Raji (cell line): ENCODE data around the gene PERM1.

Source experiments
- POLR2A ChIP-seq: IDR thresholded peaks from 2 replicates; pipeline ENCODE4 v1.6.1; 2011; ENCODE audit warnings: low read depth, low read length, control low read depth; ENCODE audit not compliant: insufficient read depth

PERM1 gene

GRCh38 chr1:961132-961669 lies 20.7 kb downstream of the PERM1 start:
- TF ChIP-seq POLR2A: no peak

- peak; percentile 64 for TF ChIP-seq POLR2A
Observed at GRCh38 chr1:960363-961131, 21.3 kb downstream of the PERM1 start, which contains the start of gene KLHL17. KLHL17 (plus strand) TSS chr1:960584; CDS start chr1:960694, 110 bp downstream.

DNA sequence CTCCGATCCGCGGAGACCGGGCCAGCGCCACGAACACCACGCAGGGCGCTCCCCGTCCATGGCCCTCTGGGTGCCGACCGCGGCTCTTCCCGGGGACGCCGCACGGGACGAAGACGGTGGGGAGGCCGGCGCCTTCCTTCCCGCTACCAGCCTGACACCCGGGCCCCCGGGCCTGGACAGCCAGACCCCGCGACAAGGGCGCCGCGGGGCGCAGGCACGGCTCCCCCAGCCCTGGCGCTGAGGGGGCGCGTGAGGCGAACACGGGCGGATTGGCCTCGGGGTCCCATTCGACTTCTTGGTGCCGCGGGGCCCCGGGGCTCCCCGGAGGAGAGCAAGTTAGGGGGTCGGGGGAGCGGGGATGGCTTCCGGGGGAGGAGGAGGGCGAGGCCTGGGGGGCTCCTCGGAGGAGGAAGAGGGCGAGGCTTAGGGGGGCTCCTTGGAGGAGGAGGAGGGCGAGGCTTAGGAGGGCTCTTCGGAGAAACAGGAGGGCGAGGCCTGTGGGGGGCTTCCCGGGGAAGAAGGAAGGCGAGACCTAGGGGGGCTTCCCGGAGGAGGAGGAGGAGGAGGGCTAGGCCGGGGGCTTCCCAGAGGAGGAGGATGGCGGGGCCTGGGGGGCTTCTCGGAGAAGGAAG lies 22.0 kb downstream of the PERM1 start:
- TF ChIP-seq POLR2A: no peak

GRCh38 chr1:958823-959730 lies 22.8 kb downstream of the PERM1 start, which contains the start of gene NOC2L:
NOC2L (minus strand) TSS chr1:959256; CDS start chr1:959240, 16 bp downstream.
- TF ChIP-seq POLR2A: peak; percentile 91

- TF ChIP-seq POLR2A: no peak
Observed at GRCh38 chr1:956636-957035, 25.3 kb downstream of the PERM1 start.

DNA sequence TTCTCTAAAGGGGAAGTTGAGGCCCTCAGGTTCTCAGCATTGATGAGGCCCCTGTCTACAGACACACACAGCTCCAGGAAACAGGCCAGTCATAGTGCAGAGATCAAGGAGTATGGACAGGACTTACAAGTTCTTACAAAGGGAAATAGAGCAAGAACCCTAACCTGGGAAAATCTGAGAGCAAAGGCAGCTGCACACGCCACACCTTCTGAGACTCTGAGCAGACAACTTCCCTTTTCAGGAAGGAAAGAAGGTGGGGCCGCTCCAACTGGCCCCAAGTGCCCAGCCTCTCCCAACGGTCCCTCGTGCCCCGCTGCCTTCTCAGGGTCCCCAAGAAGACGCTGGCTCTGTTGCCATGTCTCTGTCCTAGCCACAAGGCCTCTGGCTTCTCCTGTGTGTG lies 26.4 kb downstream of the PERM1 start:
- TF ChIP-seq POLR2A: no peak

GRCh38 chr1:954927-955326 lies 27.0 kb downstream of the PERM1 start:
- TF ChIP-seq POLR2A: no peak

DNA sequence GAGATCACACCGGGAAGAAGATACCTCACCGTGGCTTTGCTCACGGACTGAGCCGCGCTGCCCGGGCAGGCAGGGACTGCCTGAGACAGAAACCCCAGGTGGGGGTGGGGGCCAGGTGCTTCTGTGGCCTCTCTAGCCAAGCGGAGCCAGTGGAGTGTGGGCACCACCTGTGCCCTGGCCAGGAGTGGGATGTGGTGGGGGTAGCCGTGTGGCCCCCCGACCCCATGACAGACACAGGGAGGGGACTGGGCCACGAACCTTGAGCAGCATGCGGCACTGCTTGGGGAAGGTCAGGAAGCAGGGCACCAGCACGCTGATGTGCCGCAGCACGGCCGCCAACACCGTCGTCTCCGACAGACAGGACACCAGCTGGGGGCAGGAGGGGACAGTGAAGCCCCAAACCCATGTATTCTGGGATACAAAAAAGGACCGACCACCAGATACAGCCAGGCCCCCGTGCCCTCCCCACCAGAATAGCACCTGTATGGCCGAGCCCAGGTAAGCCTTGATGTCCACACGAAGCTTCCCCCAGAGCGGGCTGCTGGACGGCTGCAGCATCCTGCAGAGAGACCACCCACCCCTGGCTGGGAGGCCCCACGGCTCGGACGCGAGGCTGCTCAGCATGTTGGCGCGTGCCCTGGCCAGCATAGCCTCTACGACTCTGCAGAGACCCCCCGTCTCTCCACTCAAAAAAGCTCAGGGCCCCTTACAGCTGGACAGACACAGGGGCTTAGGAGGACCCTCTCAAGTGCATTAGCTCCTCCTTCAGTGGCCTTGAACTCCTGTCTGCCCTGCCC lies 28.2 kb downstream of the PERM1 start:
- TF ChIP-seq POLR2A: no peak

DNA sequence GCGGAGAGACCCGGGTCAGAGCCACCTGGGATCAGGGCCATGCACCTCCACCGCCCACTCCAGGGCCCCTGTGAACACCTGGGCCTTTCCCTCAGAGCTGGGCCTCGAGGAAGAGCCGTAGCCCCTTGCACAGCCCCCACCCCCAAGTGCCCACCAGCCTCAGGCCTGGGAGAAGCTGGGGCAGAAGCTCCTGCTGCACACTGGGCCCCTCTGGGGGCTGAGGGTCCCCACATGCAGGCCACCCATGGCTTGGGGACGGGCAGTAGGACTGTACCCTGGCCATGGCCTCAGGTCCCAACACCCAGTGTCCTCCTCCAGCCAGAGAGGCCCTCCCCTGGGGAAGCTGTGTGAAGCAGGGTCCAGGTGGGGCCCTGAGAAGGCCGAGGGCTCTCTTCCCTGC lies 29.3 kb downstream of the PERM1 start:
- no peak for TF ChIP-seq POLR2A

- TF ChIP-seq POLR2A: no peak
Observed at GRCh38 chr1:952201-952600, 29.7 kb downstream of the PERM1 start.

DNA sequence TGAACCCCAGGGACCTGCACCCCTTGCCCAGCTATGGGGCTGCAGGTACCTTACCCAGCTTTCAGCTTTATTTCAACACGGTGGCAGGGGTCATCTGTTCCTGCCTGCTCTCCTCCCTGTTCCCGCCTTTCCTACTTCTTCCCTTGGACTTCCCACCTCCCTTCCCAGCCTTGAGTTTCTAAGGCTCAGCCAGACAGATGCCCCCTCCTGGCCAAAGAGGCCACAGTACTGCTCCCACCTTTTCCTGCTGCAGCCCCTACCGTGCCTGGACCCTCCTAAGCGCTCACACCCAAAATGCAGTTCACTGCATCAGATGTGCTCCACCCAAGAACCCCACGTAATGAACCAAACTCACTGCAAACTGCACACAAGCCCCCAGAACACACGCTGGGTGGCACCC lies 30.5 kb downstream of the PERM1 start:
- no peak for TF ChIP-seq POLR2A

GRCh38 chr1:950881-951280 lies 31.0 kb downstream of the PERM1 start:
- TF ChIP-seq POLR2A: no peak

- TF ChIP-seq POLR2A: no peak
Observed at GRCh38 chr1:950268-950667, 31.6 kb downstream of the PERM1 start.

DNA sequence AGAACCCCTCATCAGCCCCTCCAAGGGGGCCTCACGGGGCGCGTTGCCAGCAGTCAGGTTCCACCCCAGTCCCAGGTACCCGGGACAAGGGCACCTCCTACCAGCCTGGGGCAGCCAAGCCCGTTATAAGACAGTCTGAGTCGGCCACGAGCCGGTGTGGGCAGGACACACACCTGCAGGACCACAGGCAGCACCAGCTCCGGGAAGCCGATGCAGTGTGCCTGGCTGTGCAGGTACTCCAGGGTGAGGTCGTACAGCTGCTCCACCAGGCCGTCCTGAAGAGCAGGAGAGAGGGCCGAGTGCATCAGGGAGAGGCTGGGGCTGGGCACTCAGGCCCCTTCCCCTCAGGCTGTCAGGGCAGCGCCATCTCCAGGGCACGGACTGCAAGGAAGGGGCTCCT lies 33.9 kb downstream of the PERM1 start:
- TF ChIP-seq POLR2A: no peak
